Hepatocyte (in vitro differentiated cells): ENCODE data around the gene GUCD1. TPM values are rescaled to one million over a fixed set of nuclear protein-coding genes. Genes with fewer than 3 reads are reported as not detected.
"Not testable (repeated sequence)": the region's sequence is repeated elsewhere in the genome, so short reads cannot be mapped to it uniquely, and the experiment has no call there.

Experiments used
- DNase-seq: peaks from one replicate; pipeline ENCODE4 v3.0.0-alpha.2; 2016; ENCODE audit warnings: low spot score
- H2AFZ ChIP-seq: fragments of 200-600 bp; sonication (generic); 2 replicates; pipeline ENCODE4 v1.6.0; 2016; ENCODE audit warnings: antibody characterized with exemption, mild to moderate bottlenecking
- H3K27ac ChIP-seq: fragments of 200-600 bp; sonication (generic); 2 replicates; pipeline ENCODE4 v1.5.1; 2016; ENCODE audit warnings: mild to moderate bottlenecking
- H3K27me3 ChIP-seq: fragments of 200-600 bp; sonication (generic); 2 replicates; pipeline ENCODE4 v1.6.1; 2016
- H3K36me3 ChIP-seq: fragments of 200-600 bp; sonication (generic); replicated peaks from 2 replicates; pipeline ENCODE4 v1.5.1; 2016; ENCODE audit warnings: low read depth; ENCODE audit not compliant: insufficient read depth
- H3K4me1 ChIP-seq: fragments of 200-600 bp; sonication (generic); 2 replicates; pipeline ENCODE4 v1.5.1; 2016; ENCODE audit warnings: mild to moderate bottlenecking, moderate library complexity; ENCODE audit not compliant: insufficient read depth
- H3K4me2 ChIP-seq: fragments of 200-600 bp; sonication (generic); 2 replicates; pipeline ENCODE4 v1.6.0; 2016
- H3K4me3 ChIP-seq: fragments of 200-600 bp; sonication (generic); 2 replicates; pipeline ENCODE4 v1.5.1; 2016; ENCODE audit warnings: mild to moderate bottlenecking
- H3K79me2 ChIP-seq: fragments of 200-600 bp; sonication (generic); 2 replicates; pipeline ENCODE4 v1.6.0; 2017; ENCODE audit warnings: mild to moderate bottlenecking
- H3K9me2 ChIP-seq: fragments of 200-600 bp; sonication (generic); replicated peaks from 2 replicates; pipeline ENCODE4 v1.6.0; 2017; ENCODE audit warnings: mild to moderate bottlenecking; ENCODE audit not compliant: insufficient read depth
- H3K9me3 ChIP-seq: fragments of 200-600 bp; sonication (generic); 2 replicates; pipeline ENCODE4 v1.5.1; 2016; ENCODE audit warnings: low read depth, mild to moderate bottlenecking
- H4K20me1 ChIP-seq: fragments of 200-600 bp; sonication (generic); 2 replicates; pipeline ENCODE4 v1.6.0; 2016; ENCODE audit warnings: mild to moderate bottlenecking; ENCODE audit not compliant: insufficient read depth, poor library complexity, severe bottlenecking
- EZH2 ChIP-seq: fragments of 200-600 bp; sonication (generic); IDR thresholded peaks from 2 replicates; pipeline ENCODE4 v1.6.1; 2016; ENCODE audit warnings: antibody characterized with exemption, mild to moderate bottlenecking, borderline replicate concordance
- EZH2phosphoT487 ChIP-seq: fragments of 200-600 bp; sonication (generic); IDR thresholded peaks from one replicate; pipeline ENCODE4 v1.6.1; 2018; ENCODE audit warnings: antibody characterized with exemption, mild to moderate bottlenecking, low read depth, moderate library complexity; ENCODE audit not compliant: unreplicated experiment, severe bottlenecking
- WGBS: methylation state at CpG from one replicate; pipeline ENCODE4 v1.1.6; 2016; ENCODE audit warnings: low lambda C conversion rate; ENCODE audit errors: missing lambda C conversion rate; 5-methylcytosine and 5-hydroxymethylcytosine counted together
- polyA plus RNA-seq: library from polyadenylated mRNA; unstranded; fragments of >200 nt; fragmentation: Nextera tagmentation; extraction: Ambion mirVana; gene quantifications from 2 replicates; pipeline ENCODE4 v1.2.1, GENCODE V29; 2016
- total RNA-seq: library from RNA; depleted of rRNA; stranded (reverse); fragments of >200 nt; gene quantifications from 2 replicates; pipeline ENCODE4 v1.2.3, GENCODE V29; 2014
- TF ChIP-seq, protein P1 (sequence below): fragments of 200-600 bp; sonication (generic); IDR thresholded peaks from 2 replicates; pipeline ENCODE4 v1.5.1; 2016; ENCODE audit warnings: antibody characterized with exemption, mild to moderate bottlenecking; ENCODE audit not compliant: poor library complexity

GUCD1 gene
- total and polyA plus RNA-seq, 2 experiments from 2014 or later: 102 to 149 TPM

DNA sequence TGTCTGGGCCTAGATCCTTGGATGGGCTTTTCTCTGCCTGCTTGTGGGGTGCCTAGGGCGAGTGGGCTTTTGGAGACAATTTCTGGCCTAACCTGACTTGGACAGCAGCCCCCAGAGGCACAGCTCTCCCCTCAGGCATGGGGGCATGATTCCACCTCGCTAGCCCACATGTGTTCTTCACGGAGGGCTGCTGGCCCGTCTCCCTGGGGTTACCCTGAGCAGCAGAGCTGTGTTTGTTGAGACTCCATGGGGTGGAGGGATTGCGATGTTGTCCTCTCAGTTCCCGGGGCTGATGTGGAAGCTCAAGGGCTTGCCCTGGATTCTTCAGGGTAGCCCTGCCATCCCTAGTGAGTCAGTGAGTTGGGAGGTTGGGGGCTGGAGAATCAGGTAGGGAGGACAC, 40.3 kb upstream of the GUCD1 start:
- H3K4me3 ChIP-seq: no peak overlapping the region
- TF ChIP-seq EZH2phosphoT487 (no peak), EZH2 (no peak)
- TF ChIP-seq, protein P1, sequence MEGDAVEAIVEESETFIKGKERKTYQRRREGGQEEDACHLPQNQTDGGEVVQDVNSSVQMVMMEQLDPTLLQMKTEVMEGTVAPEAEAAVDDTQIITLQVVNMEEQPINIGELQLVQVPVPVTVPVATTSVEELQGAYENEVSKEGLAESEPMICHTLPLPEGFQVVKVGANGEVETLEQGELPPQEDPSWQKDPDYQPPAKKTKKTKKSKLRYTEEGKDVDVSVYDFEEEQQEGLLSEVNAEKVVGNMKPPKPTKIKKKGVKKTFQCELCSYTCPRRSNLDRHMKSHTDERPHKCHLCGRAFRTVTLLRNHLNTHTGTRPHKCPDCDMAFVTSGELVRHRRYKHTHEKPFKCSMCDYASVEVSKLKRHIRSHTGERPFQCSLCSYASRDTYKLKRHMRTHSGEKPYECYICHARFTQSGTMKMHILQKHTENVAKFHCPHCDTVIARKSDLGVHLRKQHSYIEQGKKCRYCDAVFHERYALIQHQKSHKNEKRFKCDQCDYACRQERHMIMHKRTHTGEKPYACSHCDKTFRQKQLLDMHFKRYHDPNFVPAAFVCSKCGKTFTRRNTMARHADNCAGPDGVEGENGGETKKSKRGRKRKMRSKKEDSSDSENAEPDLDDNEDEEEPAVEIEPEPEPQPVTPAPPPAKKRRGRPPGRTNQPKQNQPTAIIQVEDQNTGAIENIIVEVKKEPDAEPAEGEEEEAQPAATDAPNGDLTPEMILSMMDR: no peak
- H3K9me3 ChIP-seq: no peaks in the 10 kb centered on the region
- H3K9me2 ChIP-seq: no peaks in the 10 kb centered on the region
- H3K79me2 ChIP-seq: peaks cover 3% of the 10 kb centered on the region
- no peak overlapping the region for H3K4me2 ChIP-seq
- no peaks in the 10 kb centered on the region for H3K27me3 ChIP-seq
- 90% methylated on average over 6 of the region's 6 CpGs for WGBS
- H3K36me3 ChIP-seq: no peaks in the 10 kb centered on the region
- no peak overlapping the region for H3K27ac ChIP-seq
- H2AFZ ChIP-seq: no peak overlapping the region
- no peak for DNase-seq
- no peaks in the 10 kb centered on the region for H4K20me1 ChIP-seq
- H3K4me1 ChIP-seq: peaks cover 14% of the 10 kb centered on the region

DNA sequence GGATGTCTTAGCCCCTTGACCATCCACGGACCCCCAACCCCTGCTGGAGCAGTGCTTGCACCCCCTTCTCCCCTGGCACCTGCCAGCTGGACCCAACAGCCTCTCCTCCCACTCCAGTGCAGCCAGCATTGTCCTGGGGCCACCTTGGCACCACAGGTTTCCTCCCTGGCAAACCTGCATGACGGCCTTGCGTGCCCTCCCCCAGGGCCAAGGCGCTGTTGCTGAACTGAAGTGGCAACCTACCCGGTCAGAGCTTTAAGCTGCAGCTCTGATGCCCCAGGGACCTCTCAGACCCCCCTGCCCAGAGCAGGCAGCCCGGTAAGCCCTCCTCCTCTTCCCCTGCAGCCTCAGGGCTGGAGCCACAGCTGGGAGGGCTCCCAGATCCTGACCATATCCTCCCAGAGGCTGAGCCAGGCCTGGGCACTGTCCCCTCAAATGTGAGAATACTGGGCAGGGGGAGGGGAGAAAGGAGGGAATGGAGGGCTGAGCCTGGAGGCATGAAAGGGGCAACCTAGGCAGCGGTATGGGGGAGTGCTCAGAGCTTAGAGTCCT, 39.7 kb upstream of the GUCD1 start:
- Histone ChIP-seq H4K20me1 (no peaks in the 10 kb centered on the region), H3K4me3 (no peak overlapping the region), H3K27ac (no peak overlapping the region), H3K79me2 (peaks cover 3% of the 10 kb centered on the region), H3K9me3 (no peaks in the 10 kb centered on the region), H3K4me2 (no peak overlapping the region), H2AFZ (no peak overlapping the region), H3K4me1 (peaks cover 14% of the 10 kb centered on the region), H3K9me2 (no peaks in the 10 kb centered on the region), H3K27me3 (no peaks in the 10 kb centered on the region), H3K36me3 (no peaks in the 10 kb centered on the region)
- no peak for DNase-seq
- TF ChIP-seq EZH2 (no peak), EZH2phosphoT487 (no peak)
- TF ChIP-seq, protein P1: no peak
- WGBS: 80% methylated on average over 7 of the region's 7 CpGs

DNA sequence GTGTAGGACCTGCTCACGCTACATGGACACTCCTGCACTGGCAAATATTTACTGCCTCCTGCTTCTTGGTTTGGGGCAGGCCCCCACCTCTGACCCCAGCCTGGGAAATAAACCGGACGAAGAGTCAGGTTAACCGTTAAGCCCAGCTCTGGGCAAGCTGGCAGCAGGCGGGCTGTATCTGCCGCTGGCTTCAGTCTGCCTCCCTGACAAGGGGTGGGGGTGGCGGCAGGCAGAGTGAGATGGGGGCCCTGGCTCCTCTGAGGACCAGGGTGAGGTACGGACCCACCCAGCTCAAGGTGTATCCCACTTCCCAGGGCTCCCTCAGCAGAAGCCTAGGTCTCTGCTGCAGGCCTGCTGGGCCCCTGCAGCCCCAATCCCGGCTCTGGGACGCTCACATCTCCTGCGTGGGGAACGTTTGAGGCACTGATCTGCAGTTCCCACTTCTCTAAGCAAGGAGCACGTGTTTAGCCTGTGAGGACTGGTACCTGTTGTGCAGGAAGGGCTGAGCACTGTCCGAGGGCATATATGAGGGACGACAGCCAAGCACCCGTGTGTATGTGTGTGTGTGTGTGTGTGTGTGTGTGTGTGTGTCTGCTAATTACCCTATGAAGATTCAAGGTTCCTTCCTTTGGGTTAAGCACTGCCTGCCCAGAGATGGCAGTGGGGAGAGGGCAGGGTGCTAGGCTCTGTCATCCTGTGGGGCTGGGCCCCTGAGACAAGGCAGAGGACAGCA, 39.1 kb upstream of the GUCD1 start:
- H4K20me1 ChIP-seq: no peaks in the 10 kb centered on the region
- WGBS: 71% methylated on average over 16 of the region's 16 CpGs
- no peaks in the 10 kb centered on the region for H3K9me3 ChIP-seq
- H3K9me2 ChIP-seq: no peaks in the 10 kb centered on the region
- no peak for TF ChIP-seq EZH2phosphoT487
- TF ChIP-seq, protein P1: no peak
- no peak for TF ChIP-seq EZH2
- H3K4me3 ChIP-seq: no peak overlapping the region
- no peak overlapping the region for H2AFZ ChIP-seq
- no peak for DNase-seq
- peaks cover 3% of the 10 kb centered on the region for H3K79me2 ChIP-seq
- peak overlapping the region; percentile 98 for H3K4me2 ChIP-seq
- H3K4me1 ChIP-seq: peaks cover 14% of the 10 kb centered on the region
- H3K36me3 ChIP-seq: no peaks in the 10 kb centered on the region
- no peaks in the 10 kb centered on the region for H3K27me3 ChIP-seq
- peak overlapping the region; percentile 86 for H3K27ac ChIP-seq

GRCh38 chr22:24593559-24593835, 38.6 kb upstream of the GUCD1 start:
- peaks cover 14% of the 10 kb centered on the region for H3K4me1 ChIP-seq
- H3K9me2 ChIP-seq, H3K9me3 ChIP-seq, H4K20me1 ChIP-seq, H3K36me3 ChIP-seq, H3K79me2 ChIP-seq, H3K27me3 ChIP-seq, H3K4me3 ChIP-seq, DNase-seq: not testable (repeated sequence)
- peak overlapping the region; percentile 49 for H2AFZ ChIP-seq
- WGBS: 83% methylated on average over 10 of the region's 10 CpGs
- H3K4me2 ChIP-seq: peak overlapping the region; percentile 98
- peak overlapping the region; percentile 86 for H3K27ac ChIP-seq
